Measurements from ENCODE around the gene SPATA3. TPM values are rescaled to one million over a fixed set of nuclear protein-coding genes. Genes with fewer than 3 reads are reported as not detected.
"Not testable (repeated sequence)": the region's sequence is repeated elsewhere in the genome, so short reads cannot be mapped to it uniquely, and the experiment has no call there.

SPATA3 gene
- total RNA-seq, 1 donor from 2014 or later: not detected

DNA sequence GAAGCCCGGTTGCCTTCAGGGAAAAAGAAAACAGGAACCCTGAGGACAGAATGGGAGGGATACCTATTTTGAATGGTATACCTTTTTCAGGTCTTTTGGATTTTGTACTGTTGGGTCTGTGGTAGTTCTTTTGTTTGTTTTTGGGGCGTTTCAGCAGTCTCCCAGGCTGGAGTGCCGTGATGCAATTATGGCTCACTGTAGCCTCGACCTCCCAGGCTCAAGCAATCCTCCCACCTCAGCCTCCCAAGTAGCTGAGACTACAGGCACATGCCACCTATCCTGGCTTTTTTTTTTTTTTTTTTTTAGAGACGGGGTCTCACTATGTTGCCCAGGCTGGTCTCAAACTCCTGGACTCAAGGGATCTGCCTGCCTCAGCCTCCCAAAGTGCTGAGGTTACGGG, 27.6 kb upstream of the SPATA3 start:
- DNase-seq (ENCODE audit: low spot score): not testable (repeated sequence)

DNA sequence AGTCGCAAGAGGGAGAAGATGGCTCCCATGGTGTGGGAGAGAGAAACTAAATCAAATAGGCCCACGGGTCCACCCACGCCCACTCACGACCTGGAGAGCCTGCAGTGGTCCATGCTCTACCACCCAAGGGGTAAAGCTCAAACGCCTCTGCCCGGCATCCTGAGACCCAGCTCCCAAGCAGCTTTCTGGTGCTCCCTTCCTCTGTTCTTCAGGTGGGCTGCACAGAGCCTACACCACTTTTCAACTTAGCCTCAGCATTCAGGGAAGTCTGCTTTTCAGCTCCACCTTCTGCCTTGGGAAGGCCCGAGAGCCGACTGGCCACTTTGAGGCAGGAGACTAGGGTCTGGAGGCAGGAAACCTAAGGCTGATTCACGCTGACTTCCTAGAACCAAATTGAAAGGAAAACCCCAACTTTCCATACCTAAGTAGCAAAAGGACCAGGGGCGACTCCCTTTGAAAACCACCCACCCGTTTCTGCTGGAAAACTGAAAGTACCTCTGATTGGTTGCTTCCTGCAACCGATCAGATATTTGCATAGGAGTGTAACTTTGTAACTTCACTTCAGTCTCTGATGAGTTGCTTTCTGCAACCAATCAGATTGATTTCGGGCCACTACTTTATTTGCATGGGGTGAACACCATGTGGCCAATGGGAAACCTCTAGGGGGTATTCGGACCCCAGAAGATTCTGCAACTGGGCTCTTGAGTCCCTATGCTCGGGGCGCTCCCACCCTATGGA, 26.8 kb upstream of the SPATA3 start:
- DNase-seq (ENCODE audit: low spot score): no peak

DNA sequence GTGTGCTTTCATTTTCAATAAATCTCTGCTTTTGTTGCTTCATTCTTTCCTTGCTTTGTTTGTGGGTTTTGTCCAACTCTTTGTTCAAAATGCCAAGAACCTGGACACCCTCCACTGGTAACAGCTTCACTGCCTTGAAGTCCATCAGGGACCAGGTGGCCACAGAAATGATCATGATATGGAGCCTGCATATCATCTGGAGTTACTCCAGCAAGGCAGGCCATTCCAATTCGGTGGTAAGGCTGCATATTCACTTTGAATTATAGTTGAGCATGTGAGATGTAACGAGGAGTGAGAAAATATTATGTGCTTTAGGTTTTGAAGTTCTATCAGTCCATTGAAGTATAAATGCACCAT, 26.3 kb upstream of the SPATA3 start:
- DNase-seq (ENCODE audit: low spot score): no peak

DNA sequence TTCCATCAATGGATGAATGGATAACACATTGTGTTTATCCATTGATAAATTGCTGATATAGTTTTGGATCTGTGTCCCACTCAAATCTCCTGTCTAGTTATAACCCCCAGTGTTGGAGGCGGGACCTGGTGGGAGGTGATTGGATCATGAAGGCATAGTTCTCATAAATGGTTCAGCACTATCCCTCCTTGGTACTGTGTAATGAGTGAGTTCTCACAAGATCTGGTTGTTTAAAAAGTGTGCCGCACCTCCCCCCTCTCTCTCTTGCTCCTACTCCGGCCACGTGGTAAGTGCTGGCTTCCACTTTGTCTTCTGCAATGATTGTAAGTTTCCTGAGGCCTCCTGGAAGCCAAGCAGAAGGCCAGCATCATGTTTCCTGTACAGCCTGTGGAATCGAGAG, 23.9 kb upstream of the SPATA3 start:
- DNase-seq (ENCODE audit: low spot score): no peak

DNA sequence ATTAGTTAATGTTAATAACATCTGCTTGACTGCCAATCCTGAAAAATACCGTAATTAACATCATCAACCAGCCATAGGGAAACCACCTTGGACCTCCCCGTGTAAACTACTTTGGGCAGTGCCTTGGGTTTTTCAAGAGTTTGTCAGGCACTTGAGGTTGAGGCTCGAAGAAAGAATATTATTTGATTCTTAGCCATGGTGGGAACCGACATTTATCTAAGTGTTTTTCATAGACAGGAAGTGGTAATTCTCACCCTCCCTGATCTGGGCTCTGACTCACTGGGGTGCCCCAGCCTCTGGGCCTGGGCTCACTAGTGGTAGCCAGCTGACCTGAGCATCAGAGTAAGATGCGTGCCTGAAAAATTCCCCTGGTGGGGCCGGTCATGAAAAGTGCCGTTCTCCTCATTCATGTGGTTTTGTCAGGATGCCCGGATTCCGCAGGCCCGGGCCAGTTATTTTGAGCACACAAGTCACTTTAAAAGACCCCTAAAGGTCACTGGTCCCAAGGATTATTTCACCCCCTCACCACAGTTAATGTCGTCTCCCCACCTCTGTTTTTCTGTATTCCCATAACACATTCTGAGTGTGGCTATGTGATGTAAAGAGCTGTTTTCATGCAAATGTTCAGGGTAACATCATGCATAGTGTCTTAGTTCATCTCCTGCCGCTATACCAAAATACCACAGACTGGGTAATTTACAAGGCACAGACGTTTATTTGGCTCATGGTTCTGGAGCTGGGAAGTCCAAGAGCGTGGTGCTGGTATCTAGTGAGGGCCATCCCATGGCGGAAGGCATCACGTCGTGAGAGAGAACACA, 21.6 kb upstream of the SPATA3 start:
- DNase-seq (ENCODE audit: low spot score): no peak

DNA sequence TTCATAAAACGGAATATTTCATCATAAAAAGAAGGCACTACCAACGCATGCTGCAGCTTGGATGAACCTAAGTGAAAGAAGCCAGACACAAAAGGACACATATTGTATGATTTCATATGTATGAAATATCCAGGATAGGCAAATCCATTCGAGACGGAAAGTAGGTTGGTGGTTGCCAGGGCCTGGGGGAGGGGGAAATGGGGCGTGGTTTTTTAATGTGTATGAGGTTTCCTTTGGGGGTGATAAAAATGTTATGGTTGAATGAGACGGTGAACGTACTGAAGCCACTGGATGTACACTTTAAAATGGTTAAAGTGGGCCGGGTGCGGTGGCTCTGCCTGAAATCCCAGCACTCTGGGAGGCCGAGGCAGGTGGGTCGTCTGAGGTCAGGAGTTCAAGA, 20.0 kb upstream of the SPATA3 start:
- no peak for DNase-seq (ENCODE audit: low spot score)

DNA sequence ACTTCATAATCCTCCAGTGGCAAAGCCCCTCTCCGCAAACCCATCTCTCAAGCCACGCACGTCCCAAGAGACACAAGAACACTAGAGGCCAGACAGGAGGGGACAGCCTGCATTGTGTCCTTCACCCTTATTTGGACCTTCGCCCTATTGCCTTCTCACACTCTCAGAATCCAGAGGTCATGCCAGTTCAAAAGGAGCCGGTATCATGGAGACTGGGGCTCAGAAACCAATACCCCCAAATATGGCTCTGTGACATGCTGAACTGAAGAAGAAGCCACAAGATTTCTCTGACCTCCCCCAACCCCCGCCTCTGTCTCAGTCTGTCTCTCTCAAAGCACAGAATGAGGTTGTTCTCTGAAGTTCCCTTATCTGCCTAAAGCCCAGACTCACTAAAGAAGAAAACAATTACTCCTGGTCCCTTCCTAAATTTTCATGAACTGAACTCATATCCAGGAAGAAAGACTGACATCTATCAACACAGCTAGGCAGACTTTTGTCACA, 19.2 kb upstream of the SPATA3 start:
- no peak for DNase-seq (ENCODE audit: low spot score)

DNA sequence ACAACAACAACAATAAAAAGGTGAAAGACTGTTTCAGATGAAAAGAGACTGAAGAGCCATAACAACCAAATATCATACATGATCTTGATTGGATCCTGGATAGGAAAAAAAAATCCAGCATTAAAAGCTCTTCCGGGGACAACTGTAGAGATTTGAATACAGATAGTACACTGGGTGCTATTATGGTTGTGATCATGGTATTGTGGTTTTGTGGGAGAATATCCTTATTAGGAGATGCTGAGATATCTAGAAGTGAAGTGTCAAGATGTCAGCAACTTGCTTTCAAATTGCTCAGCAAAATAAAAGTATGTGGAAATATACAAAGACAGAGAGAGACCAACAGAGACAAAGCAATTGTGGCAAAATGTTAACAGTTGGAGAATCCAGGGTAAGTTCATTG, 15.5 kb upstream of the SPATA3 start:
- no peak for DNase-seq (ENCODE audit: low spot score)

DNA sequence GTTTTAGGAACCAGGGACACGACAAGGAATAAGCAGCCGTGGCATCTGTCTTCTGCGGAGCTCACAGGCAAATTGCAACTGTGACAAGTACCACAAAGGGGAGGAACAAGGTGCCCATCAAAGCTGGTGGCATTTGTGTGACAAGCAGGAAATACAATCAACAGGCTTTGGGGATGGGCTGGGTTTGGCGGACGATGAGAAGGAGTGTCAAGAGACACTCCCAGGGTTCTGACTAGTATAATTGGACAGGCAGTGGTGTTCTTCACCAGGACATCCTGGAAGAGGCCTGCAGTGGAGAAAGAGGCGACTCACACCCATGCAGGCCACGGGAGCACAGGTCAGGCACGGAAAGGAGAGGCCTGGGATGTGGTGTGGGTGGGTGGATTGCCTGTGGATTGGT, 14.2 kb upstream of the SPATA3 start:
- no peak for DNase-seq (ENCODE audit: low spot score)

DNA sequence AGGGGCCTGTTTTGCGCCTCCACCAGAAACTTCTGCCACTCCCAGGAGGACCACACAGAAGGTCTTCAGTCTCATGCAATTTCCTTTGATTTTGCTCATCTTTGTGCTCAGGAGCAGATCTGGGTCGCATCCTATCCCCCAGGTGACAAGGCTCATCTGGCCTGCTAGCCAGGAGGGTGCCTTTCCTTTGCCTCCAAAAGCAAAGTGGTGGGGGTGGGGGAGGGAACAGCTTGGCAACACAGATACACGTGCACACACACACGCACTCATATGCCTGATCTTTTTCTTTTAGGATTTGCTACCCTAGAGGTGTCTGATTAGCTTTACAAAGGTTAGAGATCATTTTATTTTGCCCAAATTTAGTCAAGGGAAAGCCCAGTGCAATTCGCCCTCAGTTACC, 13.8 kb upstream of the SPATA3 start:
- no peak for DNase-seq (ENCODE audit: low spot score)

DNA sequence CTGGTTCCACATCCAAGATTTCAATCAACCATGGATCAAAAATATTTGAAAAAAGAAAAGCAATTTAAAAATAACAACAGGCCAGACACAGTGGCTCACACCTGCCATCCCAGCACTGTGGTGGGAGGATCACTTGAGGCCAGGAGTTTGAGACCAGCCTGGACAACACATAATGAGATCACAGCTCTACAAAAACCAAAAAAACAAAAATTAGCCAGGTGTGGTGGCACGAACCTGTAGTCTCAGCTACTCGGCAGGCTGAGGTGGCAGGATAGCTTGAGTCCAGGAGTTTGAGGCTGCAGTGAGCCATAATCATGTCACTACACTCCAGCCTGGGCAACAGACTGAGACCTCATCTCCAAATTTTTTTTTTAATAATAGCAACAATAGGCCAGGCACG, 13.4 kb upstream of the SPATA3 start:
- no peak for DNase-seq (ENCODE audit: low spot score)

DNA sequence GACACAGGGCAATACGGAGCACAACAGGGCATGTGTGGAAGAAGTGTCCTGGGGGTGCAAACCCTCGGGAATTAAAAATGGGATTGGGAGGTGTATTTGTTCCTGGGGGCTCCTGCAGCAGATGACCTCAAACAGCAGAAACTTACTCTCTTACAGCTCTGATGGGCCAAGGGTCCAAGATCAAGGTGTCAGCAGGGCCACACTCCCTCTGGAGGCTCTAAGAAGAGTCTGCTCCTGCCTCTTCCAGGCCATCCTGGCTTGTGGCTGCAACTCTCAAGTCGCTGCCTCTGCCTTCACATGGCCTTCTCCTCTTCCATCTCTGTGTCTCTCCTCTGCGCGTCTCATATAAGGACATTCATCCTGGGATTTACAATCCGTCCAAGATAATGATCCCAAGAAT, 12.4 kb upstream of the SPATA3 start:
- no peak for DNase-seq (ENCODE audit: low spot score)

DNA sequence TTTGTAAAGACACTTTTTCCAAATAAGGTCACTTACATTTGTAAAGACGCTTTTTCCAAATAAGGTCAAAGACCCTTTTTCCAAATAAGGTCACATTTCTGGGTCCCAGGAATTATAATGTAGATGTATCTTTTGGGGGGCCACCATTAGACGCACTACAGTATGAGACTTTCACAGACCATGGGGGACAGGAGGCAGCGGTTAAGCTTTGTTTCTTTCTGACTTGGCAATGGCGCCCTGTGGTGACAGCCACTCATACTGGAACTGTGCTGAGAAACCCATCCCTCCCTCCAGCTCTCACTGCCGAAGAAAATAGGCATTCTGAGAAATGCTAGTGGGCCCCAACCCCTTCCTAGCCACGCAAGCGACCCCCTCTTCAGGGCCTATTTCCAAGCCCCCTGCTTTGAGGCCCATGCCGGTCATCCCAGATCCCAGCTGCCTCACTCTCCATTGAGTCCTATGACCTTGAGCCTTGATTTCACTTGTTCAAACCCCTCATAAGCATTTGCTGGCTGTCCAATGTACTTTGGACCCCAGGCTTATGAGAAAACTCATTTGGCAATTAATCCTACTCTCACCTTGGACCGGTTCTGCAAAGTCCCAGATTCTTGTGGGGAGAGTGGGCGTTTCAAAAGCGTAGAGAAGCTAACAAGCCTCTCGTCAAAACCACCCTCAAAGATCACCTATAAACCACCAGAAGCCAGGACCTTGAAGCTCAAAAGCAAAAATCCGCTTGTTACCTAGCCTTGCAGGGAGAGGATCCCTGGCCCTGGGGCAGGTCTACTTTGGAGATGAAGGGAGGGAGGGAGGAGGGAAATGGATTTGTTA, 11.3 kb upstream of the SPATA3 start:
- DNase-seq (ENCODE audit: low spot score): no peak

DNA sequence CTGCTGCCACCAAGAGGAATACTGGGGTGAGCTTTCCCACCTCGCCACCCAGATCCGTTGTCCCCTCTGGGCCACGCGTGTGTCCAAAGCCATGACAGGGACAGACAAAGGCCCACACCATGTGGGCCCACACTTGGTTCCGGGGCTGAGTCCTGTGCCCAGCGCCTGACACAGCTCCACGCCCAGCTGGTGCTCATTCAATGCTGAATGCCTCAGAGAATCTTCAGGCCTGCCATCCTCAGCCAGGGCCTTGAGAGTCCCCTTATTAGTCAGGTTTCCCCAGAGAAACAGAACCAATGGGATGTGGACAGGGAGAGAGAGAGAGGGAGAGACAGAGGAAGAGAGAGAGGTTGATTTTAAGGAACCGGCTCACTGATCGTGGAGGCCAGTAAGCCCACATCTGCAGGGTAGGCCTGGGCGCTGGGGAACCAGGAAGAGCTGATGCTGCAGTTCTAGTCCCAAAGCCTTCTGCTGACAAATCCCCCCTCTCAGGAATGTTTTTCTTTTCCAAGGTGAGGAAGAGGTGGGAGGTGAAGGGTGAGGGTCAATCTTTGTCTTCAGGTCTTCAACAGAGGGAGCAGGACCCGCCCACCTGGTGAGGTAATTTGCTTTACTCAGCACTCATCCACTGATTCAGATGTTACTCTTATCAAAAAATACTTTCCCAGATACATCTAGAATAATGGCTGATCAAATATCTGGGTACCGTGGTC, 10.2 kb upstream of the SPATA3 start:
- DNase-seq (ENCODE audit: low spot score): no peak

DNA sequence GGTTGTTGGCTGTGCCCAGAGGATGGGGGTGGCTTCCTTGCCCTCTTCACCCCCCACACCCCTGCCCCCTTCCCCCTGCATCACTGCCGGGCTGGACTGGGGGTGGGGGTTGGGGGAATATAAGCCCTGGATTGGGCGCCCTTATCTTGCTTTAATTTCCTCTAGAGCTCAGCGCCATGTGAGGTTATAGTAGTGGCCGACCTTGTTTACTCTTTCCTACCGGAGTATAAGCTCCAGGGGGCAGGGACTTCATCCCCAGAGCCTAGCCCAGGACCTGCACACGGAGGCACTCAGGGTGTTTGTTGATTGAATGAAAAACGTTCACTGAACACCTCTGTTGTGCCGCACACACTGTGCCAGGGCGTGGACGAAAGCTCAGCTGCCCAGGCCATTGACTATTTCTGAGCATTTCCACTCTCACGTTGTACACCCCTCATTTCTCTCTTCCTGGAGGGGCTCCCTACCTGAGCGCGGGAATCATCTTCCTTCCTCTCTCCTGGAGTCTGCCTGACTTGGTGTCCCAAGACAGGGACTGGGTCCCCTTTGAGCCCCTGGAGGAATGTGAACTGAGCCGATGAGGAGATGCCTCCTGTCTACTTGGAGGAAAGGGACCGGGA, 9.3 kb upstream of the SPATA3 start:
- DNase-seq (ENCODE audit: low spot score): no peak

DNA sequence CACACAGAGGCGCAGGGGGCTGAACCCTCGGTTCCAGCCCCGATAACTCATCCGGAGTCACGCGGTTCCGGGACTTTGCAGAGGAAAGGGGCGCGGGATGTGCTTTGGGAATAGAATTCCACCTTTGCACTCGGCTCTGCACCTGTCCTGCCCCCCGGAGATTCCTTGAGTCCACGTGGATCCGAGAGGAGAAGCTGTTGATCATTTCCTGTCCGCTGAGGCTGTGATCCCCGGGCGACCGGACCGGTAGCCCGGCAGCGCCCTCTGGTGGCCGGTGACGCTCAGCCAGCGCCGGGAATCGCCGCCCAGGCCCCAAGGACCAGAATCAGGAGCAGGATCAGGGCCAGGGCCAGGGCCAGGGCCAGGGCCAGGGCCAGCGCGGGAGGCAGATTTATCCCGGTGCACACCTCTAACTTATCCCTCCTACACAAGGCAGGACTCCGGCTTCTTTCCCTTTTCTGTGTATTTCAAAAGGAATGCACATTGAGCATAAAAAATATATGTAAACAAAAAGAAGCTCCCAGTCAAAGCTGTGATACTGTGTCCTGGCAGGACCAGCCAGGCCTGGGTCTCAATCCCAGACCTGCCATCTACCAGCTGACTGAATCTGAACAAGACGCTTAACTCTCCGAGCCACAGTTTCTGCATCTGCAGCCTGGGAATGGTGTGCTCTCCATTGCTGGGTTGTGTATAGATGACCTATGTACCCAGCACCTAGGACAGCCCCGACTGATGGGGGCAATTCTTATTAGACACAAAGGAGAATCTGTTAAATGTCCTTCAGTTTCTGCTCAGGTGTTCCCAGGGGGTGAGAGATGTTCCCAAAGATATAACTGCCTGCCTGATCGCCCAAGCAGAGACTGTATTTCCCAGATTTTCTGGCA, 8.5 kb upstream of the SPATA3 start:
- peak; percentile 66 for DNase-seq (ENCODE audit: low spot score)

DNA sequence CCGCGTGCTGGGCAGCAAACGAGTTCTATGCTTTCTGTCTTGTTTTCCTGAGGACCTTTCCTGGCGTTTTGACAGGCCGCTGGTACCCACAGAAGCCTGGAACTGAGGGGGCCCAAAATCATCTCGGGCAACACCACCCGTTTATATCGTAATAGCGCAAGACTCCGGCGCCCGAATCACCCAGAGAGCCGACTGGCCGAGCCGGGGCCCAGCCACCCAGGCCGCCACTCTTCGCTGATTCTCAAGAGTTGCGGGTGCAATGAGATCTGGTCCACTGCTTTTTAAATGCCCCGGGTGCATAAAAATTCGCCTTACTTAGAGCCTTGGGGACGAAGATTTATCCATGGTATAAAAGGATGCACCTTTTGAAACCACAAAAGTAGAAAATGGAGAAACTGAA, 6.2 kb upstream of the SPATA3 start:
- DNase-seq (ENCODE audit: low spot score): no peak

DNA sequence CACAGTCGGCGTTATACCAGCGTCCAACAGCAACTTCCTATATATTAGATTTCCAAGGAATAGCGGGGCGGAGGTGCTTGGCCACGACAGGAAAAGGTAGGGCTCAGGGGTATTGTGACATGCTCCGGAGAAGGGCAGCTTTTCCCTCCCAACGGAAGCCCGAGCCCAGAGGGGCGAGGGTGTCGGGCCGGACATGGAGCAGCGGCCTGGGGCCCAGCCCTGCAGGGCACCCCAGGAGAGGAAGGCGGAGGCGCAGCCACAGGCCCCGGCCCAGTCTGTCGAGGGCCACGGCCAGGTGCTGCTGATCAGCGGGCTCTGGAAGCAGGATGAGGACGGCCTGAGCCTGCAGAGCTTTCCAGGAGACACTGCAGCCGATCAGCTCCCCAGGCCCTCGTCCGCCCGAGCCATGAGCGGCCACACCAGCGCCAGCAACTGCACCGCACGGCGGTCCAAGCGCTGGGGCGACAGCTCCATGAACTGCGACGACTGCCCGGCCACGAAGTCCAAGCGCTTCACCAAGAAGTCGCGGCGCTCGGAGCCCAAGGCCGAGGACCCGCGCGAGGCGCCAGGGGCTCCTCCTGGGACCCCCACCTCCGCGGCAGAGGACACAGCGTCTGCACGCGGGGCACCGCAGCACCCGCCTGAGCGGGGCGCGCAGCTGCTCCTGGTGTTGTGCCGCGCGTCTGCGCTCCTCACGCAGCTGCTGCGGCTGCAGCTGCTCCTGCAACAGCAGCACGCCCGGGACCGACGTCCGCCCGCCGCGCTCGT, 5.6 kb upstream of the SPATA3 start:
- no peak for DNase-seq (ENCODE audit: low spot score)

DNA sequence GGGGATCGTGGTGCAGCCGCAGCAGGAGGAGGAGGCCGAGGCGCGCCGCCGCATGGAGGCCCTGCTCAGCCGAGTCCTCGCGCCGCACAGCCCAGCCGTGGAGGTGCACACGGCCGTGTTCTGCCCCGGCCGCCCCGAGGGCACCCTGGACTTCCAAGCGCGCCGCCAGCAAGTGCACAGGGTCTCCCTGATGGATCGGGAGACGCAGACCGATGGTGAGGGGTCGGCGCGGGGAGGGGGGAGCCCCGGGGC, 5.1 kb upstream of the SPATA3 start:
- no peak for DNase-seq (ENCODE audit: low spot score)

DNA sequence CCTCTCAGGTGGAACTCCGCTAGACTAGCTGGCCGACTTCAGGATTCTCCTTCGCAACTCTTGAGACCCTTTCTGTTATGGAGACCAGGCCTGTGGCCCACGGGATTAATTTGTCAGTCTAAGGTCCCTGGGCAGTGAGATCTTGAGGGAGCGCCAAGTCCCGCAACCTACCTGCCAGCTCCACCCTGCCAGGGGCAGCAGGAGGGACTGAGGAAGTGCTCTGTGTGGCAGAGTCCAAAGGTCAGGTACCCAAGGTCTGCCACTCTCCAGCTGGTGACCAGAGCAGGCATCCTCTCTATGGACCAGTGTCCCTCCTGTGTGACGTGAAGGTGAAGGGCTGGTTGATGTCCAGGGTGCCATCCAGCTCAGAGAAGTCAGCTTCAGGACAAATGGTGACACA, 4.3 kb upstream of the SPATA3 start:
- DNase-seq (ENCODE audit: low spot score): no peak
